Vagina (tissue), 2 donors: ENCODE results near the gene ANXA8. TPM values are rescaled to one million over a fixed set of nuclear protein-coding genes. Genes with fewer than 3 reads are reported as not detected.
A peak's percentile ranks its signal among the peaks of the same experiment; 100 is the strongest.

ENCODE experiments used
- DNase-seq, 2 donors: peaks; one replicate each; pipeline ENCODE4 v3.0.0-alpha.2; 2017; ENCODE audit errors: extremely low spot score in 2 of 2
- H3K27ac ChIP-seq: fragments of 200-600 bp; sonication (generic); one replicate; pipeline ENCODE4 v1.5.1; 2019
- H3K27me3 ChIP-seq: fragments of 200-600 bp; sonication (generic); one replicate; pipeline ENCODE4 v1.5.1; 2019
- H3K36me3 ChIP-seq, 2 donors: fragments of 200-600 bp; sonication (generic); one replicate each; pipeline ENCODE4 v1.5.1; 2017 to 2019
- H3K4me1 ChIP-seq: fragments of 200-600 bp; sonication (generic); one replicate; pipeline ENCODE4 v1.5.1; 2019
- H3K4me3 ChIP-seq, 2 donors: fragments of 200-600 bp; sonication (generic); 1 replicate in 1 of 2; 2 replicates in 1 of 2; pipeline ENCODE4 v1.5.1; 2016 to 2019
- H3K9me3 ChIP-seq: fragments of 200-600 bp; sonication (generic); one replicate; pipeline ENCODE4 v1.5.1; 2019
- CTCF ChIP-seq, 3 experiments: fragments of 450-650 bp in 2 of 3; fragments of 200-600 bp in 1 of 3; sonication (generic) in 1 of 3; IDR thresholded peaks; one replicate each; pipeline ENCODE4 v1.5.1; 2017 to 2019; ENCODE audit warnings: antibody characterized with exemption in 3 of 3, mild to moderate bottlenecking in 2 of 3, moderate library complexity in 2 of 3
- POLR2A ChIP-seq, 2 donors: fragments of 450-650 bp; IDR thresholded peaks; one replicate each; pipeline ENCODE4 v1.6.1; 2017; ENCODE audit warnings: antibody characterized with exemption in 2 of 2, mild to moderate bottlenecking in 2 of 2, moderate library complexity in 2 of 2
- POLR2AphosphoS5 ChIP-seq, 2 donors: sonication (generic); formaldehyde crosslinking; IDR thresholded peaks; one replicate each; pipeline ENCODE4 v1.9.0; 2017; ENCODE audit warnings: antibody characterized with exemption in 2 of 2, mild to moderate bottlenecking in 2 of 2, low read depth in 1 of 2; ENCODE audit not compliant: insufficient read depth in 1 of 2
- intact Hi-C: fragments of 100-400 bp; cut with DNase I; formaldehyde crosslinking; loops from one replicate; pipeline ENCODE4 v1.15.1; 2023
- total RNA-seq: library from RNA; depleted of rRNA; stranded (reverse); fragments of >200 nt; gene quantifications from one replicate; pipeline ENCODE4 v1.2.3, GENCODE V29; 2016

ANXA8 gene
- total RNA-seq, 1 donor from 2014 or later, result 135 TPM

DNA sequence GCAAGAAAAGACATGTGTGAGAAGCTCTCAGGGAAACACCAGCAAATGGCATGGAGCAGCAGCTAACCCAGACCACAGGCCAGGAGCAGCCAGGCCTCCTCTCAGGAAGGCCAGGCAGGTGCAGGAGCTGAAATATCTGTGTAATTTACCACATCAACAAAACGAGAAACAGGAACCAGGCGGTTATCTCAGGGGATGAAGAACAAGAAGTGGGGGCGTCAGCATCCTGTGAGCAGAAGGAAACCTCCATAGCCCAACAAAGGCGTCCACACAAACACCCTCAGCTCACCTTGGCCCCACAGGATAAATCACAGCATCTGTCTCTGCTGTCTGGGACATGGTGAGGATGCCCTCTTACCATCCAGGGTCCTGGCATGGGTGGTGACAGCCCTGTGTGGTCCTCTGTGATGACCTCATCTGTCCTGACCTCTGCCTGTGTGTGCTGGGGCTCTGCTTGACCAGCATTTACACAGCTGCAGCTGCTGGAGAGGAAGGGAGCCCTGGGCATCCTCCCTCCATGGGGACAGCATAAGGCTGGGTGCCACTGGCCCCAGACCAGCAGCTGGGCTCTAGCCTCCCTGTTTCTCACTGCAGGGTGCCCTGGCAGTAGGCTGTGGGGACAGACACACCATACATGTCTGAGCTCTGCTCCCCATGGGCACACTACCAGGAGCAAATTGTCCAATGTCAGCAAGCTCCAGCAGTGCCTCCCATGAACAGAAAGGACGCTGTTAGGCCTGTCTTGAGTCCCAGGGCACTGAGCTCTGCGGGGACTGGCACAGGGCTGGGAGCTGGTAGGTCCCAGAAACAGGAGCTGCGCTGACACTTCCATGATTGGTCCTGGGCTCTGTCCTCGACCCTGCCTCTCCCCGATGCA, 34.6 kb downstream of the ANXA8 start:
- DNase-seq, result peak in 1 of 2 donors; percentile 58
- Histone ChIP-seq H3K36me3 (no peaks in the 10 kb centered on the region), H3K27me3 (no peaks in the 10 kb centered on the region), H3K9me3 (peaks cover 7% of the 10 kb centered on the region), H3K4me3 (no peak overlapping the region), H3K4me1 (no peaks in the 10 kb centered on the region), H3K27ac (no peak overlapping the region)
- intact Hi-C loops, result no loop called here
- TF ChIP-seq CTCF (IDR thresholded peaks at IDR 0.05) (no peak), POLR2A (IDR thresholded peaks at IDR 0.05) (no peak), POLR2AphosphoS5 (IDR thresholded peaks at IDR 0.05; ENCODE audit: insufficient read depth in 1 of 2, low read depth in 1 of 2) (no peak)

DNA sequence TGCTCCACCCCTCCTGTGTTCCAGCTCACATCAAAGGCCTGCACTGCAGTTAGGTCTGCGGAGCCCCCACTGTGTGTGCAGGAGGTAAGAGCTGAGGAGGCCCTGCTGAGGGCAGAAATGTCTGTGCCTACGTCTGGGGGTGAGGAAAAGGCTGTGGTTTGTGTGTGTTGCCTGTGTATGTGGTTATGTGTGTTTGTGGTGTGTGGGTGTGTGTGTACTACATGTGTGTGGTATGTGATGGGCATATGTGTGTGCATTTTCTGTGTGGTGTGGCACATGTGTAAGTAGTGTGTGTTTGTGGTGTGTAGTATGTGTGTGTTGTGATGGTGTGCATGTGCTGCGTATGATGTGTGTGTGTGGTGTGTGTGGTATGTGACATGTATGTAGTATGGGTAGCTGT, 36.2 kb downstream of the ANXA8 start:
- intact Hi-C loops, result no loop called here
- no peaks in the 10 kb centered on the region for H3K4me1 ChIP-seq
- H3K27me3 ChIP-seq, result no peaks in the 10 kb centered on the region
- H3K9me3 ChIP-seq, result peaks cover 7% of the 10 kb centered on the region
- no peaks in the 10 kb centered on the region for H3K36me3 ChIP-seq
- no peak overlapping the region for H3K4me3 ChIP-seq
- no peak overlapping the region for H3K27ac ChIP-seq
- no peak for TF ChIP-seq CTCF (IDR thresholded peaks at IDR 0.05)
- TF ChIP-seq POLR2AphosphoS5 (IDR thresholded peaks at IDR 0.05; ENCODE audit: insufficient read depth in 1 of 2, low read depth in 1 of 2), result no peak
- TF ChIP-seq POLR2A (IDR thresholded peaks at IDR 0.05), result no peak
- DNase-seq, result peak in 1 of 2 donors; percentile 72

DNA sequence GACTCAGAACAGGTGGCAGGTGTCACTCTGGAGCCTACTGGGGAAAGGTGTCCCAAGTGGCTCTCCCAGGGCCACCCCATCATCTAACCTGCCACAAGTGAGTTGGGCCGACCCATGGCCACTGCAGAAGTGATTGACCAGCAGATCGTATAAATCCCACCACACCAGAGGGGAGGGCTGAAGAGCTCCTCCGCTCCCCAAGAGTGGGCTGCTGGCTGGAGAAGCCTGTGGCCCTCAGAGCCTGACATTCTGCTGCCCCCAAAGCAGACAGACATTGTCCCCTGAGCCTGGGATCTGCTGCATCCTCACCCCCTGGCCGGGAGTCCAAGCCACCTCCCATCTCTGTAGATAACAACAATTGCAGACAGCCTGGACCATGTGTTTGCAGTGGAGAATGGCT, 36.7 kb downstream of the ANXA8 start:
- H3K36me3 ChIP-seq, result no peaks in the 10 kb centered on the region
- no peaks in the 10 kb centered on the region for H3K27me3 ChIP-seq
- peaks cover 7% of the 10 kb centered on the region for H3K9me3 ChIP-seq
- intact Hi-C loops, result no loop called here
- TF ChIP-seq POLR2A (IDR thresholded peaks at IDR 0.05) (no peak), CTCF (IDR thresholded peaks at IDR 0.05) (no peak), POLR2AphosphoS5 (IDR thresholded peaks at IDR 0.05; ENCODE audit: insufficient read depth in 1 of 2, low read depth in 1 of 2) (no peak)
- no peaks in the 10 kb centered on the region for H3K4me1 ChIP-seq
- H3K4me3 ChIP-seq, result no peak overlapping the region
- no peak for DNase-seq
- H3K27ac ChIP-seq, result no peak overlapping the region

DNA sequence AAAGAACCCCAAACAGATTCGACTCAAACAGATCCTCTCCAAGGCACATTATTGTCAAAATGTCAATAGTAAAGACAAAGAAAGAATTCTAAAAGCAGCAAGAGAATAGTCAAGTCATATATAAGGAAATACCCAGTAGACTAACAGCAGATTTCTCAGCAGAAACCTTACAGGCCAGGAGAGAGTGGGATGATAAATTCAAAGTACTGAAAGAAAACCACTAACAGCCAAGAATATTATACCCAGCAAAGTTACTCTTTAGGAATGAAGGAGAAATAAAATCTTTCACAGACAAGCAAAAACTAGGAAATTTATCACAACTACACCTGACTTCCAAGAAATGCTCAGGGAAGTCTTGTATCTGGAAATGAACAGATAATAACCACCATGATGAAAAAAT, 38.2 kb downstream of the ANXA8 start:
- Histone ChIP-seq H3K27ac (no peak overlapping the region), H3K9me3 (peaks cover 7% of the 10 kb centered on the region), H3K4me3 (no peak overlapping the region), H3K27me3 (no peaks in the 10 kb centered on the region), H3K36me3 (no peaks in the 10 kb centered on the region), H3K4me1 (no peaks in the 10 kb centered on the region)
- intact Hi-C loops, result no loop called here
- TF ChIP-seq POLR2AphosphoS5 (IDR thresholded peaks at IDR 0.05; ENCODE audit: insufficient read depth in 1 of 2, low read depth in 1 of 2) (no peak), CTCF (IDR thresholded peaks at IDR 0.05) (no peak), POLR2A (IDR thresholded peaks at IDR 0.05) (no peak)
- no peak for DNase-seq

GRCh38 chr10:47444047-47444446, 39.9 kb downstream of the ANXA8 start:
- no peaks in the 10 kb centered on the region for H3K4me1 ChIP-seq
- no peak overlapping the region for H3K4me3 ChIP-seq
- DNase-seq, result peak in 1 of 2 donors; percentile 71
- H3K9me3 ChIP-seq, result peaks cover 7% of the 10 kb centered on the region
- no peaks in the 10 kb centered on the region for H3K36me3 ChIP-seq
- H3K27ac ChIP-seq, result no peak overlapping the region
- TF ChIP-seq POLR2AphosphoS5 (IDR thresholded peaks at IDR 0.05; ENCODE audit: insufficient read depth in 1 of 2, low read depth in 1 of 2) (no peak), CTCF (IDR thresholded peaks at IDR 0.05) (no peak), POLR2A (IDR thresholded peaks at IDR 0.05) (no peak)
- no peaks in the 10 kb centered on the region for H3K27me3 ChIP-seq
- intact Hi-C loops, result no loop called here
